K562 (cell line): ENCODE data around the gene ZCCHC24.

Source experiments
- CBX1 ChIP-seq: sonication (generic); IDR thresholded peaks from 2 replicates; pipeline ENCODE4 v1.6.1; 2016; ENCODE audit warnings: antibody characterized with exemption, low read depth, mild to moderate bottlenecking
- MYBL2 ChIP-seq, 2 experiments: fragments of 450-650 bp in 1 of 2; sonication (generic) in 1 of 2; formaldehyde crosslinking in 1 of 2; IDR thresholded peaks; 2 replicates each; pipeline versions ENCODE4 v1.6.1 to v1.8.1; 2017 to 2022; ENCODE audit warnings: borderline replicate concordance in 1 of 2, inconsistent platforms in 1 of 2, low read depth in 1 of 2, mild to moderate bottlenecking in 1 of 2, missing genetic modification reagents in 1 of 2, moderate library complexity in 1 of 2
- ZBTB49 ChIP-seq: sonication (generic); formaldehyde crosslinking; IDR thresholded peaks from 2 replicates; pipeline ENCODE4 v1.8.0; 2022; ENCODE audit warnings: missing genetic modification reagents, mild to moderate bottlenecking, borderline replicate concordance
- ZFP91 ChIP-seq: sonication (generic); formaldehyde crosslinking; IDR thresholded peaks from 2 replicates; pipeline ENCODE4 v1.8.0; 2022; ENCODE audit warnings: mild to moderate bottlenecking, missing genetic modification reagents
- TF ChIP-seq, protein P1 (sequence below): fragments of 250-450 bp; sonication (Bioruptor Pico); IDR thresholded peaks from 2 replicates; pipeline ENCODE4 v1.8.0; 2022; ENCODE audit warnings: moderate library complexity, mild to moderate bottlenecking, inconsistent platforms

- TF ChIP-seq ZFP91 (CRISPR knock-in tag) = no peak
- TF ChIP-seq, protein P1, sequence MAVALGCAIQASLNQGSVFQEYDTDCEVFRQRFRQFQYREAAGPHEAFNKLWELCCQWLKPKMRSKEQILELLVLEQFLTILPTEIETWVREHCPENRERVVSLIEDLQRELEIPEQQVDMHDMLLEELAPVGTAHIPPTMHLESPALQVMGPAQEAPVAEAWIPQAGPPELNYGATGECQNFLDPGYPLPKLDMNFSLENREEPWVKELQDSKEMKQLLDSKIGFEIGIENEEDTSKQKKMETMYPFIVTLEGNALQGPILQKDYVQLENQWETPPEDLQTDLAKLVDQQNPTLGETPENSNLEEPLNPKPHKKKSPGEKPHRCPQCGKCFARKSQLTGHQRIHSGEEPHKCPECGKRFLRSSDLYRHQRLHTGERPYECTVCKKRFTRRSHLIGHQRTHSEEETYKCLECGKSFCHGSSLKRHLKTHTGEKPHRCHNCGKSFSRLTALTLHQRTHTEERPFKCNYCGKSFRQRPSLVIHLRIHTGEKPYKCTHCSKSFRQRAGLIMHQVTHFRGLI = no peak
- no peak for TF ChIP-seq MYBL2 (IDR thresholded peaks at IDR 0.05; ENCODE audit: low read depth)
- TF ChIP-seq MYBL2 (CRISPR knock-in tag; IDR thresholded peaks at IDR 0.05; ENCODE audit: borderline replicate concordance) = no peak
- no peak for TF ChIP-seq CBX1
- TF ChIP-seq ZBTB49 (CRISPR knock-in tag) = no peak
These were observed 68.5 kb downstream of the ZCCHC24 start for GRCh38 chr10:79376751-79377556.
